HCT116 (cell line): ENCODE data around the gene ACTR3. TPM values are rescaled to one million over a fixed set of nuclear protein-coding genes. Genes with fewer than 3 reads are reported as not detected.

ENCODE experiments used
- ATAC-seq: fragments of 200-7000 bp; cut with Tn5 transposase; 2 replicates; pipeline ENCODE4 v1.9.1; 2020; ENCODE audit warnings: mild to moderate bottlenecking, moderate library complexity
- BruUV-seq: library from RNA; stranded (reverse); fragments of 400-500 nt; replicated peaks from 2 replicates; lab custom pipeline; 2021; lab: Mats Ljungman, UMichigan
- CTCF ChIA-PET: fragments of 300-600 bp; sonication (Branson Sonifier 250); formaldehyde crosslinking; loops from one replicate; lab custom pipeline; 2021; ENCODE audit warnings: antibody characterized with exemption; lab: Charles Lee
- POLR2A ChIA-PET: fragments of 300-600, 350-600 bp; sonication (Branson Sonifier 250); formaldehyde crosslinking; loops from one replicate; lab custom pipeline; 2021; ENCODE audit warnings: antibody characterized with exemption; lab: Charles Lee
- RAD21 ChIA-PET, 2 experiments: fragments of 300-600 bp; sonication (Branson Sonifier 250); formaldehyde crosslinking; loops; one replicate each; lab custom pipeline; 2023; ENCODE audit warnings: low total read pairs in 2 of 2; ENCODE audit not compliant: uncharacterized antibody in 2 of 2, unreplicated experiment in 2 of 2, low non-redundant PET in 1 of 2; lab: Charles Lee
- DNase-seq: peaks from one replicate; pipeline ENCODE4 v3.0.0-alpha.2; 2010; ENCODE audit warnings: low read depth, low spot score
- H2AFZ ChIP-seq: fragments of 200-600 bp; shearing (Covaris generic), sonication (generic); 2 replicates; pipeline ENCODE4 v1.6.1; 2017; ENCODE audit warnings: low read depth, mixed run types, mixed read lengths, antibody characterized with exemption, low read length; ENCODE audit not compliant: poor library complexity, severe bottlenecking
- H3K27ac ChIP-seq: 2 replicates; pipeline ENCODE4 v1.5.1; 2012; ENCODE audit warnings: low read depth, low read length
- H3K27me3 ChIP-seq: fragments of 200-600 bp; sonication (generic); 2 replicates; pipeline ENCODE4 v1.6.1; 2016; ENCODE audit warnings: mixed run types, low read length, mixed read lengths; ENCODE audit not compliant: insufficient read depth
- H3K36me3 ChIP-seq, 2 experiments: fragments of 200-500 bp in 1 of 2; fragments of 200-600 bp in 1 of 2; sonication (Bioruptor generic) in 1 of 2; sonication (generic) in 1 of 2; 2 replicates each; pipeline versions ENCODE4 v1.5.1 to v1.6.1; 2014 to 2016; ENCODE audit warnings: low read length in 2 of 2, inconsistent platforms in 1 of 2, mixed read lengths in 1 of 2, mixed run types in 1 of 2; ENCODE audit not compliant: insufficient read depth in 2 of 2, control insufficient read depth in 1 of 2
- H3K4me1 ChIP-seq, 2 experiments: fragments of 200-600 bp in 1 of 2; sonication (generic) in 1 of 2; 2 replicates each; pipeline versions ENCODE4 v1.5.1 to v1.6.1; 2012 to 2017; ENCODE audit warnings: low read length in 2 of 2, inconsistent platforms in 1 of 2, mild to moderate bottlenecking in 1 of 2, mixed read lengths in 1 of 2, mixed run types in 1 of 2, moderate library complexity in 1 of 2; ENCODE audit not compliant: insufficient read depth in 2 of 2, control insufficient read depth in 1 of 2
- H3K4me2 ChIP-seq: fragments of 200-600 bp; sonication (generic); 2 replicates; pipeline ENCODE4 v1.6.1; 2017; ENCODE audit warnings: mixed run types, low read length, mixed read lengths
- H3K4me3 ChIP-seq, 2 experiments: fragments of 200-600 bp in 1 of 2; sonication (generic) in 1 of 2; replicated peaks in 1 of 2; 2 replicates each; pipeline ENCODE4 v1.5.1; 2011 to 2016; ENCODE audit warnings: low read length in 2 of 2, control low read depth in 1 of 2, low read depth in 1 of 2, mild to moderate bottlenecking in 1 of 2, mixed read lengths in 1 of 2, mixed run types in 1 of 2
- H3K79me2 ChIP-seq: fragments of 200-600 bp; sonication (generic); 2 replicates; pipeline ENCODE4 v1.6.1; 2017; ENCODE audit warnings: mild to moderate bottlenecking, mixed run types, low read length, moderate library complexity, mixed read lengths; ENCODE audit not compliant: insufficient read depth
- H3K9ac ChIP-seq: fragments of 200-600 bp; sonication (generic); 2 replicates; pipeline ENCODE4 v1.6.1; 2016; ENCODE audit warnings: low read length, mixed read lengths
- H3K9me2 ChIP-seq: fragments of 200-600 bp; sonication (generic), shearing (Covaris generic); 2 replicates; pipeline ENCODE4 v1.6.1; 2017; ENCODE audit warnings: mixed run types, mild to moderate bottlenecking, moderate library complexity; ENCODE audit not compliant: insufficient read depth
- H3K9me3 ChIP-seq, 2 experiments: fragments of 200-500 bp in 1 of 2; fragments of 200-600 bp in 1 of 2; sonication (Bioruptor generic) in 1 of 2; sonication (generic) in 1 of 2; 2 replicates each; pipeline ENCODE4 v1.6.1; 2014 to 2017; ENCODE audit warnings: low read length in 2 of 2, mixed read lengths in 2 of 2, inconsistent platforms in 1 of 2, low read depth in 1 of 2, mild to moderate bottlenecking in 1 of 2, mixed run types in 1 of 2, moderate library complexity in 1 of 2; ENCODE audit not compliant: control insufficient read depth in 1 of 2, insufficient read depth in 1 of 2
- H4K20me1 ChIP-seq: fragments of 200-600 bp; sonication (generic), shearing (Covaris generic); 2 replicates; pipeline ENCODE4 v1.6.1; 2017; ENCODE audit warnings: mixed run types, mild to moderate bottlenecking, moderate library complexity; ENCODE audit not compliant: insufficient read depth
- CEBPB ChIP-seq: IDR thresholded peaks from 2 replicates; pipeline ENCODE4 v1.6.1; 2012; ENCODE audit warnings: low read depth
- ELF1 ChIP-seq: IDR thresholded peaks from 2 replicates; pipeline ENCODE4 v1.6.1; 2012; ENCODE audit warnings: low read depth, borderline replicate concordance
- EZH2phosphoT487 ChIP-seq: fragments of 200-600 bp; IDR thresholded peaks from 2 replicates; pipeline ENCODE4 v1.6.1; 2018; ENCODE audit warnings: antibody characterized with exemption, borderline replicate concordance
- POLR2A ChIP-seq: IDR thresholded peaks from 2 replicates; pipeline ENCODE4 v1.7.0; 2011; ENCODE audit warnings: borderline replicate concordance; ENCODE audit not compliant: insufficient read depth, insufficient read length; ENCODE audit errors: extremely low read depth
- REST ChIP-seq: IDR thresholded peaks from 2 replicates; pipeline ENCODE4 v1.6.1; 2012; ENCODE audit warnings: low read depth
- SIN3A ChIP-seq: IDR thresholded peaks from 2 replicates; pipeline ENCODE4 v1.6.1; 2012; ENCODE audit warnings: low read depth
- SP1 ChIP-seq: IDR thresholded peaks from 2 replicates; pipeline ENCODE4 v1.6.1; 2012; ENCODE audit warnings: low read depth
- intact Hi-C: fragments of 100-400 bp; cut with micrococcal nuclease; formaldehyde crosslinking; loops from 2 replicates; pipeline ENCODE4 v1.10.0; 2022
- total RNA-seq: library from RNA; stranded (reverse); gene quantifications from one replicate; pipeline ENCODE4 v1.2.1, GENCODE V29; 2021; ENCODE audit not compliant: unreplicated experiment
- TF ChIP-seq, protein P1 (sequence below), 3 experiments: fragments of 200-600 bp in 1 of 3; sonication (generic) in 1 of 3; IDR thresholded peaks in 2 of 3; conservative IDR thresholded peaks in 1 of 3; 2 replicates each; pipeline ENCODE4 v1.5.1; 2012 to 2017; ENCODE audit warnings: low read depth in 2 of 3, low read length in 2 of 3, antibody characterized with exemption in 1 of 3, borderline replicate concordance in 1 of 3, control low read depth in 1 of 3, mild to moderate bottlenecking in 1 of 3, mixed read lengths in 1 of 3, mixed run types in 1 of 3, moderate library complexity in 1 of 3; ENCODE audit not compliant: insufficient read depth in 1 of 3

ACTR3 gene
- total RNA-seq, 1 experiment from 2014 or later = 232 TPM

DNA sequence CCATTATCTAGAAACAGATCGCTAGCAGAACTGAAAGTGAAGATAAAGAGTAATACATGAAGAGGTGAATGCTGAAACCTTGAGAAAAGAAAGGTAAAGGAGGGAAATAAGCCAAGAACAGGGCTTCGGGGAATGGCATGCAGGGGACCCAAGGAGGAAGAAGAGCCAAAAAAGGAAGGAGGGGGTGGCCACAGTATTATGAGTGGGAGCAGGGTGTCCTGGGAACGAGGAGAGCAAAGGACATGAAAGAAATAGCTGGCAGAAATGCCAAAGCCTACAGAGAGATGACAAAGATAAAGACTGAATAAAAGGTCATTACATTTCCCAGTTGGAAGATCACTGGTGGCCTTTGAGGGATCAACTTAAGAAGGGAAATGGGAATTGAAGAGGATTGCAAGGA, 82.9 kb downstream of the ACTR3 start:
- BruUV-seq = no TSS peak
- H3K27me3 ChIP-seq = no peaks in the 10 kb centered on the region

GRCh38 chr2:113973810-113974209, 83.9 kb downstream of the ACTR3 start:
- ATAC-seq (no peak), DNase-seq (no peak)
- H4K20me1 ChIP-seq = no peaks in the 10 kb centered on the region
- no peaks in the 10 kb centered on the region for H3K36me3 ChIP-seq
- H3K4me1 ChIP-seq = peaks cover 0 to 20% of the 10 kb centered on the region in 2 experiments; a peak in 1 of 4 replicates
- no peak overlapping the region for H2AFZ ChIP-seq
- RAD21 ChIA-PET = no interaction called here
- CTCF ChIA-PET = no interaction called here
- H3K9ac ChIP-seq = no peak overlapping the region
- no peaks in the 10 kb centered on the region for H3K27me3 ChIP-seq
- TF ChIP-seq SP1 (no peak), SIN3A (no peak), EZH2phosphoT487 (no peak), REST (no peak), ELF1 (no peak)
- TF ChIP-seq, protein P1, sequence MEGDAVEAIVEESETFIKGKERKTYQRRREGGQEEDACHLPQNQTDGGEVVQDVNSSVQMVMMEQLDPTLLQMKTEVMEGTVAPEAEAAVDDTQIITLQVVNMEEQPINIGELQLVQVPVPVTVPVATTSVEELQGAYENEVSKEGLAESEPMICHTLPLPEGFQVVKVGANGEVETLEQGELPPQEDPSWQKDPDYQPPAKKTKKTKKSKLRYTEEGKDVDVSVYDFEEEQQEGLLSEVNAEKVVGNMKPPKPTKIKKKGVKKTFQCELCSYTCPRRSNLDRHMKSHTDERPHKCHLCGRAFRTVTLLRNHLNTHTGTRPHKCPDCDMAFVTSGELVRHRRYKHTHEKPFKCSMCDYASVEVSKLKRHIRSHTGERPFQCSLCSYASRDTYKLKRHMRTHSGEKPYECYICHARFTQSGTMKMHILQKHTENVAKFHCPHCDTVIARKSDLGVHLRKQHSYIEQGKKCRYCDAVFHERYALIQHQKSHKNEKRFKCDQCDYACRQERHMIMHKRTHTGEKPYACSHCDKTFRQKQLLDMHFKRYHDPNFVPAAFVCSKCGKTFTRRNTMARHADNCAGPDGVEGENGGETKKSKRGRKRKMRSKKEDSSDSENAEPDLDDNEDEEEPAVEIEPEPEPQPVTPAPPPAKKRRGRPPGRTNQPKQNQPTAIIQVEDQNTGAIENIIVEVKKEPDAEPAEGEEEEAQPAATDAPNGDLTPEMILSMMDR (IDR thresholded peaks at IDR 0.05 in 2 of 3, conservative IDR thresholded peaks at IDR 0.05 in 1 of 3; ENCODE audit: borderline replicate concordance in 1 of 3, insufficient read depth in 1 of 3, low read depth in 2 of 3, low read length in 2 of 3) = no peak
- no peak overlapping the region for H3K27ac ChIP-seq
- no peak overlapping the region for H3K4me3 ChIP-seq
- POLR2A ChIA-PET = no interaction called here
- BruUV-seq = no TSS peak
- no peaks in the 10 kb centered on the region for H3K79me2 ChIP-seq
- no peak overlapping the region for H3K4me2 ChIP-seq
- no peaks in the 10 kb centered on the region for H3K9me2 ChIP-seq
- intact Hi-C loops = no loop called here
- H3K9me3 ChIP-seq = peaks cover 0 to 3% of the 10 kb centered on the region in 2 experiments; a peak in 1 of 4 replicates

More for the DNA sequence above, 82.9 kb downstream of the ACTR3 start:
- TF ChIP-seq CEBPB = no peak
- TF ChIP-seq POLR2A = no peak
- TF ChIP-seq EZH2phosphoT487 = no peak
- TF ChIP-seq, all 23 proteins: peak for 0
- intact Hi-C loops = no loop called here
- no peak overlapping the region for H3K4me3 ChIP-seq
- no peaks in the 10 kb centered on the region for H4K20me1 ChIP-seq
- no peak overlapping the region for H3K9ac ChIP-seq
- H3K4me2 ChIP-seq = no peak overlapping the region
- no peak overlapping the region for H3K27ac ChIP-seq
- H3K9me3 ChIP-seq = no peaks in the 10 kb centered on the region
- ChIA-PET CTCF (interaction anchor here (0.8 kb wide), 1 partner anchor 9 kb away, joined by 3 read pairs; no protein-coding TSS in a partner anchor), POLR2A (no interaction called here), RAD21 (no interaction called here)
- H3K4me1 ChIP-seq = peaks cover 0 to 9% of the 10 kb centered on the region in 2 experiments; a peak in 1 of 4 replicates
- H3K9me2 ChIP-seq = no peaks in the 10 kb centered on the region
- no peaks in the 10 kb centered on the region for H3K79me2 ChIP-seq
- H2AFZ ChIP-seq = no peak overlapping the region
- no peaks in the 10 kb centered on the region for H3K36me3 ChIP-seq
- ATAC-seq = no peak
- DNase-seq = no peak
